ENCODE measurements around the gene H2BK1. TPM values are rescaled to one million over a fixed set of nuclear protein-coding genes. Genes with fewer than 3 reads are reported as not detected.

H2BK1 gene
- total RNA-seq, 1 donor from 2014 or later: not detected

GRCh38 chr7:151229249-151229648 is 19.0 kb upstream of the H2BK1 start:
- no peaks in the 10 kb centered on the region for H3K9me3 Mint-ChIP-seq (ENCODE audit: low read depth)
- no peaks in the 10 kb centered on the region for H3K27me3 Mint-ChIP-seq
- DNase-seq (ENCODE audit: low spot score, unreplicated experiment): no peak
- H3K36me3 Mint-ChIP-seq (ENCODE audit: insufficient read depth): peaks cover 10% of the 10 kb centered on the region
- peaks cover 41% of the 10 kb centered on the region for H3K4me1 Mint-ChIP-seq (ENCODE audit: low read depth)
- TF ChIP-seq CTCF (IDR thresholded peaks at IDR 0.05; ENCODE audit: unreplicated experiment): no peak
- no peak overlapping the region for H3K27ac Mint-ChIP-seq
- no peak overlapping the region for H3K4me3 Mint-ChIP-seq (ENCODE audit: low read depth)

DNA sequence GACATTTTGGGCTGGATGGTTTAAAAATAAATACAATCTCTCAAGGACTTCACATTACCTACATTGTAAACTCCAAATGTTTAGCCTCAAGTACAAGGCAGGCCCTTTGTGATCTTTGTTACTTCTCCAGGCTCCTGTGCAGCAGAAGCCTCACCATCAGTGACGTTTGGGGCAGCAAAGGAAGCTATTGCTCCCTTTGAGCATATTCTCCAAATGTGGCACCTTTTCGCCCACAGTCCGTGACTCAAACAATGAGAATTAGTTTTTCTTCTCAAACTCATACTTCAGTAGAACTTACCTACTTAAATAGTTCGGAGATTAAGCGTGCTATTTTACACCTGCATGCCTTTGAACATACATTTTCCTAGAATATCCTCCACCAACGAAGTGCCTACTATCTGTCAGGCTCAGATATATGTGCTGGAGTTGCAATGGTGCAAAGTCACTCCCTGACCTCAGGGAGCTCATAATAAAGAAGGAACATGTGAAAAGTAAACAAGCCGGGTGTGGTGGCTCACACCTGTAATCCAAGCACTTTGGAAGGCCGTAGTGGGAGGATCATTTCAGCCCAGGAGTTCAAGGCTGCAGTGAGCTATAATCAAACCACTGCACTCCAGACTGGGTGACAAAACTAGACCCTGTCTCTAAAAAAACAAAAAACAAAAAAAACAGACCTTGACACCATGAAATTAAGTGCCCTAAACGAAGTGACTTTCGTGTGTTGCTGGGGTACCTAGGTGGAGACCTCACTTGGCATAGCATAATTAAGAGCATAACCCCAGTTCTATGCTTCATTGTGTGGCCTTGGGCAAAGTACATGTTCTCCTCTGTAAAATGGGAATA is 18.0 kb upstream of the H2BK1 start:
- peak overlapping the region; percentile 99 for H3K27ac Mint-ChIP-seq
- no peak for DNase-seq (ENCODE audit: low spot score, unreplicated experiment)
- no peak for TF ChIP-seq CTCF (IDR thresholded peaks at IDR 0.05; ENCODE audit: unreplicated experiment)
- peaks cover 34% of the 10 kb centered on the region for H3K4me1 Mint-ChIP-seq (ENCODE audit: low read depth)
- H3K9me3 Mint-ChIP-seq (ENCODE audit: low read depth): no peaks in the 10 kb centered on the region
- peaks cover 12% of the 10 kb centered on the region for H3K36me3 Mint-ChIP-seq (ENCODE audit: insufficient read depth)
- no peaks in the 10 kb centered on the region for H3K27me3 Mint-ChIP-seq
- H3K4me3 Mint-ChIP-seq (ENCODE audit: low read depth): peak overlapping the region; percentile 98

GRCh38 chr7:151226875-151227782 is 16.8 kb upstream of the H2BK1 start, which contains the start of gene ABCF2:
ABCF2 (minus strand) TSS chr7:151227205; CDS start chr7:151226458, 747 bp downstream.
- Mint-ChIP-seq H3K4me1 (ENCODE audit: low read depth) (peaks cover 30% of the 10 kb centered on the region), H3K9me3 (ENCODE audit: low read depth) (no peaks in the 10 kb centered on the region), H3K27me3 (no peaks in the 10 kb centered on the region), H3K4me3 (ENCODE audit: low read depth) (peak within 1 kb of the TSS; percentile 98), H3K36me3 (ENCODE audit: insufficient read depth) (peaks cover 16% of the 10 kb centered on the region), H3K27ac (peak within 1 kb of the TSS; percentile 99)
- peak; percentile 99 for DNase-seq (ENCODE audit: low spot score, unreplicated experiment)
- no peak for TF ChIP-seq CTCF (IDR thresholded peaks at IDR 0.05; ENCODE audit: unreplicated experiment)

DNA sequence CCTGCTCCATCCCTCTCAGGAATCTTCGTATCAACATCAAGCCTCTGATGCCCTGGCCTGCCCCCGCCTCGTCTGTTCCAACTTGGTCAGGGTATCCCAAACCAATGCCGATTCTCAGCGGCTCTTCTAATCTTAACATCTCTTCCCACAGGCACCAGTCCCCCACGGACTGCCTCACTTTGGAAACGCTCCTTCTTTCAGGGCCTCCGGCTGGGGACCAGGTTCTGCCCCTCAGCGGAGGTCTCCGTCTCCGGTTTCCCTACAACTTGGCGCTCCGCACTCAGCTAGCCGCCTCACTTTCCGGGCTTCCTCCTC is 16.2 kb upstream of the H2BK1 start:
- H3K4me1 Mint-ChIP-seq (ENCODE audit: low read depth): peaks cover 24% of the 10 kb centered on the region
- peaks cover 16% of the 10 kb centered on the region for H3K36me3 Mint-ChIP-seq (ENCODE audit: insufficient read depth)
- no peaks in the 10 kb centered on the region for H3K27me3 Mint-ChIP-seq
- no peaks in the 10 kb centered on the region for H3K9me3 Mint-ChIP-seq (ENCODE audit: low read depth)
- H3K4me3 Mint-ChIP-seq (ENCODE audit: low read depth): peak overlapping the region; percentile 98
- TF ChIP-seq CTCF (IDR thresholded peaks at IDR 0.05; ENCODE audit: unreplicated experiment): no peak
- peak overlapping the region; percentile 99 for H3K27ac Mint-ChIP-seq
- no peak for DNase-seq (ENCODE audit: low spot score, unreplicated experiment)

- Mint-ChIP-seq H3K36me3 (ENCODE audit: insufficient read depth) (peaks cover 16% of the 10 kb centered on the region), H3K4me3 (ENCODE audit: low read depth) (peak overlapping the region; percentile 98)
These were observed 15.7 kb upstream of the H2BK1 start for GRCh38 chr7:151225948-151226510.

More at GRCh38 chr7:151225948-151226510, 15.7 kb upstream of the H2BK1 start:
- no peak for TF ChIP-seq CTCF (IDR thresholded peaks at IDR 0.05; ENCODE audit: unreplicated experiment)
- DNase-seq (ENCODE audit: low spot score, unreplicated experiment): no peak
- Mint-ChIP-seq H3K27me3 (no peaks in the 10 kb centered on the region), H3K9me3 (ENCODE audit: low read depth) (no peaks in the 10 kb centered on the region), H3K4me1 (ENCODE audit: low read depth) (peaks cover 24% of the 10 kb centered on the region), H3K27ac (no peak overlapping the region)

Data from progenitor cell of endocrine pancreas (in vitro differentiated cells).